ENCODE measurements around the gene CAPN12. TPM values are rescaled to one million over a fixed set of nuclear protein-coding genes. Genes with fewer than 3 reads are reported as not detected.

The CAPN12 gene
- total RNA-seq, 1 experiment from 2014 or later, result 43.9 TPM

GRCh38 chr19:38684862-38685665 lies 59.2 kb downstream of the CAPN12 start:
- Histone ChIP-seq H2AFZ (no peak overlapping the region), H3K4me2 (peak overlapping the region; percentile 80), H3K79me2 (ENCODE audit: low read depth) (peaks cover 84% of the 10 kb centered on the region), H4K20me1 (ENCODE audit: insufficient read depth) (no peaks in the 10 kb centered on the region), H3F3A (ENCODE audit: insufficient read depth, low read depth) (peaks cover 93% of the 10 kb centered on the region), H3K27ac (peak overlapping the region; percentile 100), H3K4me3 (peak overlapping the region; percentile 44; the same call in 1 of the 2 replicates), H3K9me3 (ENCODE audit: insufficient read depth, low read depth) (no peaks in the 10 kb centered on the region), H3K4me1 (replicated peaks; ENCODE audit: insufficient read depth) (peaks cover 96% of the 10 kb centered on the region), H3K27me3 (ENCODE audit: insufficient read depth, low read depth) (no peaks in the 10 kb centered on the region), H3K36me3 (ENCODE audit: low read depth) (peaks cover 29% of the 10 kb centered on the region), H3K9me2 (ENCODE audit: insufficient read depth) (no peaks in the 10 kb centered on the region)
- ChIA-PET POLR2A (ENCODE audit: unreplicated experiment) (interaction anchor here (0.6 to 2.2 kb wide), 3 partner anchors 38 to 444 kb away, joined by 4 to 32 read pairs (median 4); partner anchors contain the start of gene ACTN4), CTCF (no interaction called here)
- BruUV-seq (replicated peaks), result TSS peak; percentile 72
- TF ChIP-seq EZH2 (IDR thresholded peaks at IDR 0.05; ENCODE audit: low read depth), result no peak
- TF ChIP-seq CTCF (conservative IDR thresholded peaks at IDR 0.05), result no peak
- intact Hi-C loops (cut with micrococcal nuclease; ENCODE audit: unreplicated experiment), result loop anchor here (1.0 to 5.0 kb wide), 2 partner anchors 27 to 167 kb away; no protein-coding TSS in a partner anchor
- no peak for DNase-seq

- Histone ChIP-seq H3K4me1 (replicated peaks; ENCODE audit: insufficient read depth) (peaks cover 96% of the 10 kb centered on the region), H3K36me3 (ENCODE audit: low read depth) (peaks cover 21% of the 10 kb centered on the region), H2AFZ (no peak overlapping the region), H3K4me2 (peak overlapping the region; percentile 80), H3K4me3 (peak overlapping the region; percentile 44; the same call in 1 of the 2 replicates), H3F3A (ENCODE audit: insufficient read depth, low read depth) (peaks cover 88% of the 10 kb centered on the region), H3K9me3 (ENCODE audit: insufficient read depth, low read depth) (no peaks in the 10 kb centered on the region), H4K20me1 (ENCODE audit: insufficient read depth) (no peaks in the 10 kb centered on the region), H3K27me3 (ENCODE audit: insufficient read depth, low read depth) (no peaks in the 10 kb centered on the region), H3K79me2 (ENCODE audit: low read depth) (peaks cover 84% of the 10 kb centered on the region), H3K9me2 (ENCODE audit: insufficient read depth) (no peaks in the 10 kb centered on the region), H3K27ac (peak overlapping the region; percentile 100)
- BruUV-seq (replicated peaks), result no TSS peak
- intact Hi-C loops (cut with micrococcal nuclease; ENCODE audit: unreplicated experiment), result loop anchor here (1.0 to 5.0 kb wide), 2 partner anchors 26 to 168 kb away; no protein-coding TSS in a partner anchor
- DNase-seq, result peak; percentile 93 to 95
- ChIA-PET CTCF (no interaction called here), POLR2A (ENCODE audit: unreplicated experiment) (interaction anchor here (0.6 to 2.2 kb wide), 13 partner anchors 8 to 445 kb away, joined by 3 to 51 read pairs (median 7); partner anchors contain the start of genes ACTN4 and ECH1)
- no peak; the same call in none of the 2 replicates for TF ChIP-seq CTCF (conservative IDR thresholded peaks at IDR 0.05)
- TF ChIP-seq EZH2 (IDR thresholded peaks at IDR 0.05; ENCODE audit: low read depth), result no peak
Observed at GRCh38 chr19:38684078-38684861, 60.0 kb downstream of the CAPN12 start.

Measured in PC-9 (cell line).